ENCODE results near the gene SNAI1.
"Not testable (repeated sequence)": the region's sequence is repeated elsewhere in the genome, so short reads cannot be mapped to it uniquely, and the experiment has no call there.

Gene SNAI1

GRCh38 chr20:49964964-49965780, 17.6 kb upstream of the SNAI1 start:
- peak in 1 of 2 donors; percentile 12 for DNase-seq

DNA sequence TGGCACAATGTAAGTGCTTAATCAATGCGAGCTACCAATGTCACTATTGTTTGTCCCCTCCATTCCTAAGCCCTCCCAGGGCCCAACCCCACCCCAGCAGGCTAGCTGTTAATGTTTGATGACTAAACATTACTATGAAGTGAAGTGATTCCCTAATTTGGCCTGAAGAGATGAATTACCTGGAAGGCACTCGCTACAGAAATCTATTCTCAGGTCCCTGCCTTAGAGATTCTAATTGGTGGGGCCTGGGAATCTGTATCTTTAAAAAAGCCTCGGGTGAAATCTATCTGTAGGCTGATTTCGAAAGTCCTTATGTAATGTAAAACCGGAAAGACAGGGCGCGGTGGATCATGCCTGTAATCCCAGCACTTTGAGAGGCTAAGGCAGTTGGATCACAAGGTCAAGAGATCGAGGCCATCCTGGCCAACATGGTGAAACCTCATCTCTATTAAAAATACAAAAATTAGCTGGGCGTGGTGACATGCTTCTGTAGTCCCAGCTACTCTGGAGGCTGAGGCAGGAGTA, 16.9 kb upstream of the SNAI1 start:
- no peak for DNase-seq

DNA sequence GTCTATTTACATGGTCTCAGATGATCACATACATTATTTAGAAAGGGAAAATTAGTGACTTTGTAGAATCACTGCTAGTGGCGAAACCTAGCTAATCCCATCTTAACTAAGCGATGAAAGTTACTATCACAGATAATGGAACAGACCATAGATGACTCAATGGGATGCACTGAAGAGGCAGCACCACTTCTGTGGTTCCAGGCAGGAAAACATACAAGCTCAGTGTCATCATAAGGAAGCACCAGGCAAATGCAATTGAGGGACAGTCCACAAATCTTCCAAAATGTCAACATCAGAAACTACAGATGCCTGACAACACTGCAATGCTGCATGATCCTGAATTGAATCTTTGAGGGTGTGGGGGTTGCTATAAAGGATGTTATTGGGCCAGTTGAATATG, 15.9 kb upstream of the SNAI1 start:
- DNase-seq, result no peak

- DNase-seq, result no peak
Observed at GRCh38 chr20:49969234-49969633, 13.5 kb upstream of the SNAI1 start.

DNA sequence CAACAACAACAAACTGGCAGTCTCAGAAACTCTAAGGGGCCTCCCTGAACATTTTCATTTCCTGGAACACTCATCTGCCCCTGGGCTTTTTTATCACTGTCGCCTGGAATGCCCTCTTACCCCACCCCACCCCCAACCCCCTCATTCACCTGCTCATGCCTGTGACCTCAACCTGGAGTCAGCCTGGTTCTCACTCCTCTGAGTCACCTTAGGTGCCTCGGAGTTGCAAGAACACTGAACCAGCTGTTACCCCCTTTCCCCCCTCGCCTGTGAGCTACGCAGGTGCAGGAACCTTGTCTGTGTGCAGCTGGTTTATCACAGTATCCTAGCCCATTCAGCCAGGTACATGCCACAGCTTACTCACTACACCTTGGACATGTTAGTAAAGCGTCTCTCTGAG, 12.8 kb upstream of the SNAI1 start:
- no peak for DNase-seq

DNA sequence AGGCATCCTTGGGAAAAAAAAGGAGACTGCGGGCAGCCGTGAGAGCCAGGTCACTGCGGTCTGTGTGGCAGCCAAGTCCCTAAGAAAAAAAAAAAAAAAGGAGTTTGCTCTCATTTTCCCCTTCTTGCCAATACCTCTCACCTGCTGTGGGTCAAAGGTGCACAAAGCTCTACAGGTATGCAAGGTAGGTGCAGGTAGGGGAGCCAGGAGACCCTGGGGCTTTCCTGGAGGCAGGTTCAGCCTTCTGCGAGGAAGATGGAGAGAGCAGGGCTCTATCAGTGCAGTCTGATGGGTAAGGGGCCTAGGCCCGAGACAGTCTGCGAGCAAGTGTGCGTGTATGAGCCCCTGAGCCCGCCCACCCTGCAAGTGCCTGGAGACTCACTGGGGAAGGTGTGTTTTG, 12.3 kb upstream of the SNAI1 start:
- no peak for DNase-seq

DNA sequence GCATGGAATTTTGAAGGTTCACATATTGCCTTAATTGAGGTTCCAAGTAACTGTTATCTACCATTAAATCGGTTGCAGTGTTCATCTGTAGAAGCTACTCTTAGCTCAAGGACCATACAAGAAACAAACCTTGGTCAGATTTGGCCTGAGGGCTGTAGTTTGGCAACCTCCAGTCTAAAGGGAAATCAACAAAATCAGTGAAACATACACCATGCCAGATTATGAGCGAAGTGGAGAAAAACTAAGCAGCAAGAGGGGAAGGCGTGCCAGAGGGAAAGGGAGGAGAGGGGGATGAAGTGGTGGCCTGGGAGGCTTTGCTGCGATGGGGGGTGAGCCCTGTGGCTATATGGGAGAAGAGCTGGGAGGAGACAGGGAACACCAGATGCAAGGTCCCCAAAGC, 8.8 kb upstream of the SNAI1 start:
- DNase-seq, result no peak

DNA sequence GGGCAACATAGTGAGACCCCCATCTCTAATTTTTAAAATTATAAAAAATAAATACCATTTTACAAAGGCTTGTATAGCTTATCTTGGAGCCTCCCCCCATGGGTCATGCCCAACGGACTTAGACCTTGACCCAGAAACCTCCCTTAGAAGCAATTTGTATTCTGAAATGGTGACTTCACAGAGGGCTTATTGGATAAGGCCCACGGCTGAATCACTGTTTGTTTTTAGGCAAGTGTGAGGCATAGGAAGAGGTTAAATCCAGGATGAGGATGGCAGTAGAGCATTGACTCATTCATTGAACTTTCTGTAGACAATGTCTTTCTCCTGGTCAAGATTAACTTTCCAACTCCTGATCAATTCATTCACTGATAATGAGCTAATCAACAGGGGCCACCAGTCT, 6.2 kb upstream of the SNAI1 start:
- DNase-seq, result no peak

DNA sequence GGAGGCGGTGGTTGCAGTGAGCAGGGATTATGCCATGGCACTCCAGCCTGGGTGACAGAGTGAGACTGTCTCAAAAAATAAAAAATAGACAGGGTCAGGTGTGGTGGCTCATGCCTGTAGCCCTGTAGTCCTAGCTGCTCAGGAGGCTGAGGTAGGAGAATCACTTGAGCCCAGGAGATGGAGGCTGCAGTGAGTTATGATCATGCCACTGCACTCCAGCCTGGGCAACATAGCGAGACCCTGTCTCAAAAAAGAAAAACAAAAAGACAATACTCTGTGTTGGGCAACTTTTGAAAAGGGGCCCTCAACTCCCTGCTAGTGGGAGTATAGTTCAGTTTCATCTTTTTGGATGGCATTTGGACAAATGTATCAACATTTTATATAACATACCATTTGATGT, 5.0 kb upstream of the SNAI1 start:
- DNase-seq, result not testable (repeated sequence)

DNA sequence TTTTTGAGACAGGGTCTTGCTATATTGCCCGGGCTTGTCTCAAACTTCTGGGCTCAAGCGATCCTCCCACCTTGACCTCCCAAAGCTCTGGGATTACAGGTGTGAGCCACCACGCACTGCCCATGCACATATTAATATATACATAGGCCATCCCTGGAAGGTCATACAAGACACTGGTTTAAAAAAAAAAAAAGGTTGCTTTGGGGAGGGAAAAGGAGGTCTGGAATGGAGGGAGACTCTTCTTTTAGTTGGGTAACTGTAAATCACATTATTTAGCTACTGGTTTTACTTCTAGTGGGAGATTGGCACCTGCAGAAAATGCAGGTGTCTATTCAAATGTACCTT, 4.1 kb upstream of the SNAI1 start:
- no peak for DNase-seq

GRCh38 chr20:49979030-49979832, 3.5 kb upstream of the SNAI1 start:
- peak; percentile 56 to 71 for DNase-seq

DNA sequence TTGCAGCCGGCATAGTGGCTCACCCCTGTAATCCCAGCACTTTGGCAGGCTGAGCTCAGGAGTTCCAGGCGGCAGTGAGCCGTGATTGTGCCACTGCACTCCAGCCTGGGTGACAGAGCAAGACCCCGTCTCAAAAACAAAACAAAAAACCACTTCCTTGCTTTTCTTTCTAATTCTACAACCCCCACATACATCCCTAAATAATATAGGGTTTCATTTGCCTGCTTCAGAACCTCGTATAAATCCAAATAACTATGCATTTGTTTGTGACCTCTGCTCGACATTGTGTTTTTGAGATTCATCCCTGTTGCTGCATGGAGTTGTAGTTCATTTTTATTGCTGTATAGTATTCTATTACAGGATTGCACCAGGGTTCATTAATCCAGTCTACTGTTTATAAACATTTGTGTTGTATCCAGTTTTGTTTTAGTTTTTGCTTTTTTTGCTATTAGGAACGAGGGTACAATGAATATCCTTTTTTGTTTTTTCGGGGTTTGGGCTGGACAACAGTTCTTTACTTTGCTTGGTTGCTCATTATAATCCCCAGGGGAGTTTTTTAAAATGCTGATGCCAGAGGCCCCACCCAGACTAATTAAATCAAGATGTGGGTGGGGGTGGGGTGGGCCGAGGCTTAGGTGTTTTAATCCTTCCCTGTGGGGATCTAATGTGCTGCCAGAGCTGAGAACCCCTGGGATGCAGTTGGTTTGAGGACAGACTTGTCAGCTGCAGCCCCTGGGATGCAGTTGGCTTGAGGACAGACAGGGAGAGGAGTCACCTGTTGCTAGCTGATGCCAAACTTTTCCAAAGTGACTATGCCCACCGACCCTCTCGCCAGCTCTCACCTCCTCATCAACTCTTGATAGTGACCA, 2.4 kb upstream of the SNAI1 start:
- DNase-seq, result no peak

- no peak for DNase-seq
Observed at GRCh38 chr20:49981218-49982071, 1.3 kb upstream of the SNAI1 start.

DNA sequence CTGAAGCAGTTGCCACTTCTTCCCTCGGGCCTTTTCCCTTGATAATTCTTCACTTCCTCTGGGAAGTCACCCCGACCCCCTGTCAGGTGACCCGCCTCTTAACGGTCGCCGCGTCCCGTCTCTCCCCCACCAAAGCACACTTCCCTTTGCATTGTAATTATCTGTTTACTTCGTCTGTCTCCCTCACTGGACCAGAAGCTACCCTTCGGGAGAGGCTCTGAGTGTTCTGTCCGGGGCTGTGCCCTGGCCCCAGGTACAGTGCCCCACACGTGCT, 771 bp upstream of the SNAI1 start:
- DNase-seq, result no peak

GRCh38 chr20:49983123-49983847, 505 bp downstream of the SNAI1 start:
- DNase-seq, result no peak

DNA sequence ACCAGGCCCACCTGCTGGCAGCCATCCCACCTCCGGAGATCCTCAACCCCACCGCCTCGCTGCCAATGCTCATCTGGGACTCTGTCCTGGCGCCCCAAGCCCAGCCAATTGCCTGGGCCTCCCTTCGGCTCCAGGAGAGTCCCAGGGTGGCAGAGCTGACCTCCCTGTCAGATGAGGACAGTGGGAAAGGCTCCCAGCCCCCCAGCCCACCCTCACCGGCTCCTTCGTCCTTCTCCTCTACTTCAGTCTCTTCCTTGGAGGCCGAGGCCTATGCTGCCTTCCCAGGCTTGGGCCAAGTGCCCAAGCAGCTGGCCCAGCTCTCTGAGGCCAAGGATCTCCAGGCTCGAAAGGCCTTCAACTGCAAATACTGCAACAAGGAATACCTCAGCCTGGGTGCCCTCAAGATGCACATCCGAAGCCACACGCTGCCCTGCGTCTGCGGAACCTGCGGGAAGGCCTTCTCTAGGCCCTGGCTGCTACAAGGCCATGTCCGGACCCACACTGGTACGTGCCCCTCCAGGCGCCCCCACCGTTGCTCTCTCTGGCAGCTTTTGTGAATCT, 1.1 kb downstream of the SNAI1 start:
- no peak for DNase-seq

DNA sequence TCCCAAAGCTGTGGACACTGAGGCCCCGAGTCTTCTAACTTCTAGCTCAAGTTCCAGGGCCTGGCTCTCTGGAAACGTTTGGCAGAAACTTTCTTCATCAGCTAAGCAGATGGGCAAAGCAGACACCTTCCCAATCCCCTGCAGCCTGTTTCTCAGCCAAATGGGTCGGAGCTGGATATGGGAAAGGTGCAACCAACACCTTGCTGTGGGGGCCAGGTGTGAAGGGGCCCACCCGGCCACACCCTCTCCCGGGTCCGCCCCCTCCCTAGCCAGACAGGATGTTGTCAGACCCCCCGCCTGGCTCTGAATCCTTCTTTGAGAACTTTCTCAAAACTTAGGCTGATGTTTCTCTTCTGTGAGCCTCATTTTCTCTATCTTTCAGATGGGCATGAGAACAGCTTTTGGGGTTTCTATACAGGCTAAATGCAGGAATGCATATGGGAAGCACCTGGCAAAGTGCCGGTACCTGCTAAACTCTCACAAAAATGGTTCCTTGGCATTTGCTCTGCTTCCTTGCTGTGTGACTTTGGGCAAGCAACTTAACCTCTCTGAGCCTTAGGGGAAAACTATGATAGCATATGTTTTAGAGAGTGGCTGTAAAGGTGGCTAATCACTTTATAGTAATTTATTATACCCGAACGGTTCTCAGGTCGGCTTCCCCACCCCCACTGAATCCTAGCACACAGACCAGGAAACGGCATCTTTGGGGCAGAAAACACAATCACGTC, 1.8 kb downstream of the SNAI1 start:
- DNase-seq, result no peak

GRCh38 chr20:49985157-49985556, 2.4 kb downstream of the SNAI1 start:
- DNase-seq, result no peak

GRCh38 chr20:49985617-49986016, 2.8 kb downstream of the SNAI1 start:
- no peak for DNase-seq

DNA sequence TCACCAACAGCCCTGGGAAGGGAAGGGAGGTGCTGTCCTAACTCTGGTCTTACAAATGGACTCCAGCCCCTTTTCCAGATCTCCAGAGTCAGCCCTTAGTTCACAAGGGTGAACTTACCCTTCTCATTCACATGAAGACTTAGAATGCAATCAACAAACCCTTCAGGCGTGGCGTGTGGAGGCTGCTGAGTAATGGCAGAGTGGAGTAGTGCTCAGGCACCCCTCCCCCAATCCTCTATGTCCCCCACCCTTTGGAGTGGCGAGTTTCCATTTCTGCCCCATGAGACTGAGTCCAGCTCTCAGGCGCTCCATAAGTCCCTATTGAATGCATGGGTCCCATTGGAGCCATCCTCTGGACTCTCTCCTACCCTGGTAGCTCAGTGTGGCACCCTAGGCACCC, 3.3 kb downstream of the SNAI1 start:
- no peak for DNase-seq

All from CD4-positive, alpha-beta T cell treated with Interferon alpha-2 for 1 hour (primary cell).